Myocyte (in vitro differentiated cells): ENCODE results near the gene TCEAL5. TPM values are rescaled to one million over a fixed set of nuclear protein-coding genes. Genes with fewer than 3 reads are reported as not detected.
"Not testable (repeated sequence)": the region's sequence is repeated elsewhere in the genome, so short reads cannot be mapped to it uniquely, and the experiment has no call there.

Experiments
- DNase-seq: peaks from one replicate; pipeline ENCODE4 v3.0.0-alpha.2; 2012; ENCODE audit warnings: low read depth
- polyA plus RNA-seq: library from polyadenylated mRNA; unstranded; fragments of >200 nt; gene quantifications from one replicate; pipeline ENCODE4 v1.2.1, GENCODE V29; 2012; ENCODE audit warnings: missing spikeins
- total RNA-seq: library from RNA; depleted of rRNA; stranded (reverse); fragments of >200 nt; gene quantifications from 2 replicates; pipeline ENCODE4 v1.2.3, GENCODE V29; 2014

Gene TCEAL5
- total RNA-seq: not detected in 2 replicates
- not detected for polyA plus RNA-seq

- DNase-seq: no peak
These were observed at the start of gene TCEAL5 for GRCh38 chrX:103276581-103277002. TCEAL5 (minus strand) TSS chrX:103276750; CDS start chrX:103274563, 2,187 bp downstream.

- DNase-seq: peak; percentile 55
These were observed 34.8 kb upstream of the TCEAL5 start for GRCh38 chrX:103311399-103311780.

GRCh38 chrX:103310555-103311398 lies 34.2 kb upstream of the TCEAL5 start, which contains the start of gene BEX2:
BEX2 (minus strand) TSS chrX:103310990; CDS start chrX:103309976, 1,014 bp downstream.
- DNase-seq: peak; percentile 56

- DNase-seq: no peak
These were observed 33.5 kb upstream of the TCEAL5 start for GRCh38 chrX:103309860-103310554.

GRCh38 chrX:103305666-103306065 lies 29.1 kb upstream of the TCEAL5 start:
- DNase-seq: not testable (repeated sequence)

GRCh38 chrX:103304705-103305104 lies 28.2 kb upstream of the TCEAL5 start:
- DNase-seq: no peak

- DNase-seq: no peak
These were observed 16.6 kb upstream of the TCEAL5 start for GRCh38 chrX:103293118-103293517.

GRCh38 chrX:103279624-103280023 lies 3.1 kb upstream of the TCEAL5 start:
- DNase-seq: no peak

- DNase-seq: no peak
These were observed 493 bp downstream of the TCEAL5 start for GRCh38 chrX:103275947-103276567.

- DNase-seq: no peak
These were observed 2.3 kb downstream of the TCEAL5 start for GRCh38 chrX:103274284-103274683.

GRCh38 chrX:103258275-103258674 lies 18.3 kb downstream of the TCEAL5 start:
- no peak for DNase-seq

- no peak for DNase-seq
These were observed 19.9 kb downstream of the TCEAL5 start for GRCh38 chrX:103256651-103257050.

- DNase-seq: peak; percentile 87
These were observed 21.5 kb downstream of the TCEAL5 start, which contains the start of gene TCEAL8 for GRCh38 chrX:103254921-103255493. TCEAL8 (minus strand) TSS chrX:103255155; CDS start chrX:103253979, 1,176 bp downstream.

GRCh38 chrX:103254171-103254824 lies 22.3 kb downstream of the TCEAL5 start:
- peak; percentile 49 for DNase-seq

- DNase-seq: peak; percentile 19
These were observed 22.9 kb downstream of the TCEAL5 start for GRCh38 chrX:103253608-103254007.

GRCh38 chrX:103250977-103251376 lies 25.6 kb downstream of the TCEAL5 start:
- DNase-seq: no peak

GRCh38 chrX:103249805-103250204 lies 26.7 kb downstream of the TCEAL5 start:
- no peak for DNase-seq

GRCh38 chrX:103248553-103248952 lies 28.0 kb downstream of the TCEAL5 start:
- DNase-seq: peak; percentile 26

GRCh38 chrX:103240155-103240554 lies 36.4 kb downstream of the TCEAL5 start:
- no peak for DNase-seq

GRCh38 chrX:103236296-103236695 lies 40.3 kb downstream of the TCEAL5 start:
- no peak for DNase-seq

- DNase-seq: not testable (repeated sequence)
These were observed 40.9 kb downstream of the TCEAL5 start for GRCh38 chrX:103235608-103236007.
